ENCODE measurements around the gene SVIL.

DNA sequence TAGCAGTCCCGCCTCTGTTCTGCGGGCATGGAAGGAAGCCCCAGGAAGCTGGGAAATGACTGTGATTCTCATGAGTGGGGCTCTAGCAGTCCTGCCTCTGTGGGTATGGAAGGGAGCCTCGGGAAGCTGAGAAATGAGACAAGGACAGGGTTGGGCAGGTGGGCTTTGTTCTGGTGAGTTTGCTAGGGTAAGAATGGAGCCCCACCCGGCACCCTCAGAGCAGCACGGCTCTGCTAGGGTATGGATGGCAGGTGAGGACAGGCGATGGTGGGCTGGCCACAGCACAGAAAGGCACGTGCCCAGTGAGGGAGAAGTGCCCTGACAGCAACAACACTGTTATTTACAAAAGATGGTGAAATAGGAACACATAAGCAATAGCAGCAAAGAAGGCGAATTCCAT lies 39.6 kb downstream of the SVIL start:
- TF ChIP-seq POLR2AphosphoS5 (IDR thresholded peaks at IDR 0.05; ENCODE audit: low read depth, low read length) (no peak), POLR2A (IDR thresholded peaks at IDR 0.05; ENCODE audit: low read depth, low read length) (no peak), TAF1 (IDR thresholded peaks at IDR 0.05; ENCODE audit: low read depth, low read length) (no peak), PAX5 (IDR thresholded peaks at IDR 0.05; ENCODE audit: insufficient read depth, low read length, severe bottlenecking) (no peak), SPI1 (IDR thresholded peaks at IDR 0.05; ENCODE audit: low read depth, low read length) (no peak), POU2F2 (IDR thresholded peaks at IDR 0.05; ENCODE audit: low read depth, low read length) (no peak)
